Stimulated activated CD8-positive, alpha-beta memory T cell treated with anti-CD3 and anti-CD28 coated beads, Interleukin-4, amount 100 ng/mL, for 24 hours (primary cell): ENCODE results near the gene PEAK3.

ENCODE experiments used
- DNase-seq: peaks from one replicate; pipeline ENCODE4 v3.0.0-alpha.2; 2020; ENCODE audit warnings: low read depth

PEAK3 gene

DNA sequence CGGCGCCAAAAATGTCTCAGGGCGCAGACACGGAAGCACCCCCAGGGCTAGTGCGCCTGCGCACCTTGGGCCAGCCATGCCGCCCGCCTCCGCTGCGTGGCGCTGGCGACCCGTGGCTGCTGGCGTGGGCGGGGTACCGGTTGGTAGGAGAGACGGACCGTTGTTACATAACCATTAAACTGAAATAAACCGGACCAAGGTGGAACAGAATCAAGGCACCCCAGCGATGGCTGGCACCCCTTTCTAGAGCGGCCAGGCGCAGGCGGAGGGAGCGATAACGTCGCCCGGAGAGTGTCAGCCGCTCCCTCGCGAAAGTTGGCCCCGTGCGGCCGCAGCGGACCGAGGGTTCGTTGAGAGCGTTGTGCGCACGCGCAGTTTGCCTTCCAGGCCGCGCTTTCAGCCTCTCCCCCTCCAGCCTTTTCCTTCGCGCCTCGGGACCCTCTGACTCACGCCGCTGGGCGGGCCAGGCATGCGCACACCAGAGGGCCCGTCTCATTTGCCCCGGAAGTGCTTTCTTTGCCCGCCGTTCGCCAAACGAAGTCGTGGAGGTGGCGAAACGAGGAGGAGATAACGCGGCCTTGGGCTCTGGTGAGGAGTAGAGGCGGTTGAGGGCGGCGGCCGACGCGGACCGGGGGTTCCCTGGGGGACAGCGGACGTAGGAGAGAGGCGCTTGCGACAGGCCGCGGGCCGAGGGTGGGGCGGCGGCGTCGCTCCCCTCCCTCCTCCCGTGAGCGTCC lies 45.5 kb downstream of the PEAK3 start, which contains the start of the genes PLEKHJ1 and SF3A2:
Gene PLEKHJ1 (minus strand): TSS at position 16 of the 737 bp plus-strand sequence. CDS start 81 bp downstream, outside the sequence.
Gene SF3A2 (plus strand): TSS at position 511 of the 737 bp plus-strand sequence. CDS start 6,595 bp downstream, outside the sequence.
- peak; percentile 96 for DNase-seq

DNA sequence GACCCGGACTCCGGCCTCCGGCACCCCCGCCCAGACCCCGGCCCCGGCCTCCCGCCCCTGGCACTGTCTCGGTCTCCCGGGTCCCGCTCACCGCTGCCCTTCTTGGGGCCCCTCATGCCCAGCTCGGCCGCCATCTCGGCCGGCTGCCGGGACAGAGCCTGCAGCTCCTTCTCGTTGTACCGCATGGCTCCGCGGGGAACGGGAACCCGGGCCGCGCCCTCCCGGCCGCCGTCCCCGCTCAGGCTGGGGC lies 46.0 kb downstream of the PEAK3 start:
- DNase-seq: no peak

DNA sequence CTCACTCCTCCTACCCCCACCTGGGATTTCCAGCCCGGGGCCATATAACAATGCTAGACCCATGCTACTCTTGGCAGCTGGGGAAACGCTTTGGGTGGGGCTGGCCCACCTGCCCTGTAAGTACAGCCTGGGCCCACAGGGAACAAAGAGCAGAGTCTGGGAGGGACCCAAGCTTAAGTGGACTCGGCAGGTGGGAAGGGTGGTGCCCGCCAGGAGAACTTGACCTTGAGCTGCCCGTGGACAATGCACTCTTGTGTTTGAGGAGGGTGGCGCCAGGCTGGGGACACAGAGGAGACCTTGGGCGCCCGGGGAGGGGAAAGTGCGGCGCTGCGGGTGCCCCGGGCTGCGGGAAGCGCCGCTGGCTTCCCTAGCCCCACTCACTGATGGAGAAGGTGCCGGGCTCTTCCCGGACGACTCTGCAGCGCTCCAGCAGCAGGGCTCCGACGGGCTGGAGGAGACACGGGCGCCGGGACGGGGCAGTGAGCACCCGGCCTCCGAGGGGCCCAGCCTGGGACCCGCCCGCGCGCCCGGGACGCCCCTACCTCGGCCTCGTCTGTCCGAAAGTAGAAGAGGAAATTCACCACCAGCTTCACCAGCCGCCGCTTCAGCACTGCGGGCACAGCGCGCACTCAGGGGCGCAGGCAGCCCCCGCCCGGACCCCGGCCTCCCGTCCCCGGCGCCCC lies 46.5 kb downstream of the PEAK3 start:
- no peak for DNase-seq

DNA sequence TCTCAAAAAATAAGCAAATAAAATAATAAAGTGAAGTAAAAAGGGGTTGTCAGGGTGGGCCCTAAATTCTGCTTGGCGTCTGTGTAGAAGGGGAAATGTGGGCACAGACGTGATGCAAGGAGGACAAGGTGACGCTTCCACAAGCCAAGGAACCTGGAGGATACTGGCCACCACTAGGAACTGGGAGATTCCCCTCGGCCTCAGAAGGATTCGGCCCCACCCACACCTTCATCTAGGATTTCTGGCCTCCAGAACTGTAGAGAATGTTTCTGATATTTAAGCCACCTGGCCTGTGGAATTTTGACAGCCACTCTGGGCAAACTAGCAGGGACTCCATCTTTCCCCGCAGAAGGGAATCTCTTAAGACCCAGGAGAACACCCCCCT lies 47.0 kb downstream of the PEAK3 start:
- no peak for DNase-seq

DNA sequence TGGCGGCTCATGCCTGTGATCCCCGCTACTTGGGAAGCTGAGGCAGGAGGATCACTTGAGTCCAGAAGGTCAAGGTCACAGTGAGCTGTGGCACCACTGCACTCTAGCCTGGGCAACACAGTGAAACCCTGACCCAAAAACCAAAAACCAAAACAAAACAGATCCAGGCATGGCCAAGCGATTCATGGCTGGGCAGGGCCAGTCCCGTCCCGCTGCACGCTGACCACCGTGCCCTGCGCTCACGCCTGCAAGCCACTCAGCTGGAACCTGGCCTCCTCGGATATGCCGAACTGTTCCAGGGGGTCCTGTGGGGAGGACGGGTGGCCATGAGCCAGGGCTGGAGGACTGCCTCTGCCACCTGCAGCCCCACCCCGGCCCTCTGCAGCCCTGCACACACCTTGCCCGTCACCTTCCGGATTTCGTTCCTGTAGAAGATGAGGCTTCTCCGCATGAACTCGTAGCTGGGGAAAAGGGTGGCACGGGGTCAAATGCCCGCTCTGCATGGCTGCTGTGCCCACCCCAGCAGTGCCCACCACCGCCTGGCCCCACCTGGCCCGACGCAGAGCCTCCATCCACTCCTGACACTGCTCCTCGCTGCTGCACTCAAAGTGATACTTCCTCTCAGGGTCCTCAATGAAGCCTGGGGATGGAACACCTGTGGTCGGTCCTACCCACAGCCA lies 48.2 kb downstream of the PEAK3 start:
- no peak for DNase-seq

DNA sequence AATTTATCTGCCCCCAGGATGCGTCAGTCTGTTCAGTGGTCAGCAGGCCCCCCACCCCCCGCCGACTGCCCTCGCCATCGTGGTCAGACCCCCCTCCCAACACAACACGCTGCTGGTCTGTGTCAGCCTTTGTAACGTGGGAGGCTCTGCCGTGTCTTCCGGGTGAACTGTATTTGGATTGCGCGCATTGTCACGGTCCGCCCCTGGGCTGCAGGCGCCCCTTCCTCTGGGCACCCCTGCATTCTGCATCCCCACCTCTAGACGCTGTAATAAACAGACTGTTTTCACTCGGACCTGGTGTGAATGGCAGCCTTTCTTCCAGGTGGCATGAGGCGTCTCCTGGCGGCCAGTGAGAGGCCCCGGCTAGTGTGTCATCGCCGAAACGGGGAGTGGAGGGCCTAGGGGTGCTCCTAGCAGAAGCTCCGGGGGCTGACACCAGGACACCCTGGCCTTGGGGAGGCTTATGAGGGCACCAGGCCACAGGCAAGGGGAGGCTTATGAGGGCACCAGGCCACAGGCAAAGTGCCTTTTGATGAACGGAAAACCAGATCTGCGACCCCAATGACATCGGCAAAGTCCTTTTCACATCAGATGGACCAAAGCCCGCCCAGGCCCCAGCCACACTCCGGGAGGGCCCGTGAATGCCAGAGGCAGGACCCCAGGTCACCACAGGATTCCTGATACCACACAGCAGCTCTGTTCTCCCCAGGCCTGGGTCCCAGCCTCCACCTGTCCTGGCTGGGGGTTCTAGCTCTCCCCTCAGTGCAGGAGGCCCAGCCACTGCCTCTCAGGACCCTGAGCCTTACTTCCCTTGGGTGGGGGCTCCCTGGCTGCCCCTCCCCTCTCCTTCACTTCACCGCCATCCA lies 49.5 kb downstream of the PEAK3 start:
- no peak for DNase-seq

DNA sequence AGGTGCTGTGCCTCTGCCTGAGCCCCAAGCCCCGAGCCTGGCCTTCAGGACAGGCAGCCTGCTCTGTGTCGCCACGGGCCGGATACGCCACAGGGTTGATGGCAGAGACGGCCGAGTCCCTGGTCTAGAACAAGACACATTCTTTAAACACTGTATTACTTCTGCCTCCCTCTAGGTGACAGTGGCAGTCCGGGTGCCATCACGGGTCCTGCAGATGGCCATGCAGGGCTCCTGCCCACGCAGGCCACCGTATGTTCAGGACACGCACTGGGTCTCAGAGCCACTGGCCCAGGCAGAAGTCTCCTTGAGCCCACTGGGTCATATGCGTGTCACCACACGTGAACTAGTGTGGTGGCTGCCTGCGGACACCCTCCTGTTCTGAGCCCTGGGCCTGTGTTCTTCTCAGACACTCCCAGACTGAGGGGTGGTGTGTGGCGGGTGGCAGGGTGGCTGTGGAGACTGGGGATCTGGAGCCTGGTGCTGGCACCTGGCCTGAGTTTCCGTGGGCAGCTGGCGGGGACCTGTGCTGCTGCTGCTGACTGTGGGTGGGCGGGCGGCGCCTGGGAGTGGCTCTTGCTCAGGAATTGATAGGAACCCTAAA lies 50.3 kb downstream of the PEAK3 start:
- DNase-seq: no peak

DNA sequence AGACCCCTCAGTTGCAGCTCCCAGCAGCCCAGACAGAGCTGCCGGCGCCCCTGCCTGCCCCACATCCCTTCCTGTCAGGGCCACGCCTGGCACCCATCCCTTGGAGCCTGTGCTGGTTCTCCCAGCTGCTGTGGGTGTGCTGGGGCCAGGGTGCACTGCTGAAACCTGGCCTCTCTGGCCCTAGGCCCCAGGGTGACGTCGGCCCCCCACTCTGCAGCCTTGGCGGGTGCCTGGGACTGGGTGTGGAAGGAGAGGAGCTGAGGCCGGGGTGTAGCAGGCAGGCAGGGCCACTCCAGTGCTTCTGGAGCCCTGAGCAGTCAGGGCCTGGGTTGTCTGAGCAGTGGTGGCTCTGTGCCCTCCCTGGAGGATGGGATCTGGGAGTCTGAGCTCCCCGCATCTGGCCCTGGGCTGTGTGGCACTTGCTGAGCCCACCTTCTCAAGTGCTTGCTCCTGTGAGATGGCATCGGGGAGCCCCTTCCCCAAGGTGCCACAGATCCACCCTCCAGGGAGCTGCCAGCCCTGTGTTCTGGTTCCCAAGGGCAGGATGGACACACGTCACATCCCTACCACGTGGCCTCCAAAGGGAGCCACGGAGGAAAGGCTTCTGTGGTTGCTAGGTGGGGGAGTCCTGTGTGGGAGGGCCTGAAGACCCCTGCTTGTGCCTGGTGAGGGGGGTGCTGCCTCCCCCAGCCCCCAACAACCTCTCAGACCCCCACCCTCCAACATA lies 51.0 kb downstream of the PEAK3 start:
- DNase-seq: no peak

DNA sequence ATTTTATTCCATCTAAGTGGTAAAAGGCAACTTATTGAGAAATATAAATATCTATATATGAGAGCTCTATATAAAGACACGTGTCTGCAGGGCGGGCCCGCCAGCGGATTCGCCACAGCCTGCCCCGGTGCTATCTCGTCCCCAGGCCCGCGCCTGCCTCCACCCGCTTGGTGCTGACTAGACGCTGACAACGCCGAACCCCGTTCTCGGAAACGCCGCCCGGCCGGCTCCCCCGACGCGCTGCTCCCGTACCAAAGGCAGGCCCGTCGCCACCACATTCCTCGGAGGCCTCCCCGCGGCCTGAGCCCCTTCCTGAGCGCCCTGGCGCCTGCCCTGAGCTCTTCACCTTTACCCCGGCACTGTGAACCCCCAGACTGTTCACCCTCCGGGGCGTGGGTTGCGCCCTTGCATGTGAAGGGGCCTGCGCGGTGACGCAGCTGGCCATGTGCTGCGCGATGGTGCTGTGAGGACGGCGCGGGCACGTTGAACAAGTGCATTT lies 51.9 kb downstream of the PEAK3 start:
- no peak for DNase-seq

DNA sequence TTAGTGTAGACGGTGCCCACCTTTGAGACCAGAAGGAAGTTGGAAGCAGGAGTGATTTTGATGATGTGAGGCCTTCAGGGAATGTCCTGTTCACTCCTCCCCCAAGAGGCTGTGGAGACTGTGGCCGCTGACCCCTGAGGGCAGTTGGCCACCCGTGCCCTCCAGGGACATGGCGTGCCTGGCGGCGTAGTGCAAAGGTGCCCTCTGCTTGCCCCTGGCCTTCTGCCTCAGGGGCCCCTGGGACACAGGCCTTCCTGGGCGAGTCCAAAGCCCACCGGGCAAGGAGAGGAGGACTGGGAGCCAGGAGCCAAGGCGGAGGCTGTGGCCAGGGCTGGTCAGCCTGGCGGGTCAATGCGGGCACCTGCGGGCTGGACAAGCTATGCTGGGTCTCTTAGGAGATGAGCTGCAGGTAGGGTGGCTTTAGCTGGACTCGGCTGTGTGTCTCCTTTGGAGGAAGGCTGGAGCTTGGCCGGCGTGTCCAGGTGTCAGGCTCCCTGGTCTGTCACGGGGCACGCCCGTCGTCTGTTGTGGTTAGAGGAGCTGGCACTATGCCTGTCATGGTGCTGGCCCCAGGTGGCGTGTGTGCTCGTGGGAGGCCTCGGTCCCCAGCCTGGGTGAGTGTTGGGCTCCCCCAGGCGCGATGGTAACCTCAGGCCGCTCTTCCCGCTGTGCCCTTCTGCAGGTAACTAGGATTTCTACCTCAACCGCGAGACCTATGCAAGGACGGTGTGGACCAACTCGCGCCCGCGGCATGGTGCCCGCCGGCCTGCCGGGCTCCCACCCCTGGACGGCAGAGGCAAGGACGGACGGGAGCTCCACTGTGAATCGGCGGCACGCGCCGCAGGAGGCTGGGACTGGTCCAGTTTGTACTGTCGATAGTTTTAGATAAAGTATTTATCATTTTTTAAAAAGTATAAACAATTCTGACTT lies 52.6 kb downstream of the PEAK3 start:
- no peak for DNase-seq

DNA sequence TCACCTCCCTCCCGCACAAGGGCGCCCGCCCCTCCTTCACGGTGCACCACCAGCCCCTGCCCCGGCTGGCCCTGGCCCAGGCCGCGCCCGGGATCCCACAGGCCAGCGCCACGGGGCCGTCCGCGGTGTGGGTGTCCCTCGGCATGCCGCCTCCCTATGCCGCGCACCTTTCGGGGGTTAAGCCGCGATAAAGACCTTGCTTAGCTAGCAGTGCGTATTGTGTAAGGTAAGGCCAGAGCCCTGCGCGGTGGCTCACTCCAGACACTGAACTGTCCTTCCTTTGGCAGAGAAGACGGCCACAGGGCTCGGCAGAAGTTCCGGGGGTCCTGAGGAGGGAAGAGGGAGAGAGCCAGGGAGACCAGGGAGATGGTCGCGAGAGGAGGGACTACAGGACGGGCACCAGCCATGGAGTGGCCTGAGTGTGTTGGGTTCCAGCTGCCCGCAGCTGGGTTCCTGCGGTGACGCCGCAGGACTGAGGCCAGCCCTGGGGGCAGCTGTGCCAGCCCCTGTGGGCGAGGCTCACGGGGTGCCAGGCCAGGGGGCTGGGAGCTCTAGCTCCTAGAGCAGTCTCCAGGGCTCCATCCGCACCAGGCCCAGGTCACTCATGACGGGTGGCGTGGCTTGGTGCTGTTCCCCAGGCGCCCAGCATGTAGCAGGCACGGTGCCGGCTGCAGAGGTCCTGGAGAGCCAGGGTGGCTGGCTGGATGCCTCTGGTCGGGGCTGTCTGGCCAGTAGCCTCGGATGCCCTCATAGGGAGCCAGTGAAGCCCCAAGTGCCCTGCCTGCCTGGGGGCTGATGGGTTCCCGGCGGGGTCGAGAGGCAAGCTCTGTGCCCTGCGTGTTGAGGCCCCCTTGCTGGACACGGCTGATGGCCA lies 53.6 kb downstream of the PEAK3 start:
- no peak for DNase-seq

DNA sequence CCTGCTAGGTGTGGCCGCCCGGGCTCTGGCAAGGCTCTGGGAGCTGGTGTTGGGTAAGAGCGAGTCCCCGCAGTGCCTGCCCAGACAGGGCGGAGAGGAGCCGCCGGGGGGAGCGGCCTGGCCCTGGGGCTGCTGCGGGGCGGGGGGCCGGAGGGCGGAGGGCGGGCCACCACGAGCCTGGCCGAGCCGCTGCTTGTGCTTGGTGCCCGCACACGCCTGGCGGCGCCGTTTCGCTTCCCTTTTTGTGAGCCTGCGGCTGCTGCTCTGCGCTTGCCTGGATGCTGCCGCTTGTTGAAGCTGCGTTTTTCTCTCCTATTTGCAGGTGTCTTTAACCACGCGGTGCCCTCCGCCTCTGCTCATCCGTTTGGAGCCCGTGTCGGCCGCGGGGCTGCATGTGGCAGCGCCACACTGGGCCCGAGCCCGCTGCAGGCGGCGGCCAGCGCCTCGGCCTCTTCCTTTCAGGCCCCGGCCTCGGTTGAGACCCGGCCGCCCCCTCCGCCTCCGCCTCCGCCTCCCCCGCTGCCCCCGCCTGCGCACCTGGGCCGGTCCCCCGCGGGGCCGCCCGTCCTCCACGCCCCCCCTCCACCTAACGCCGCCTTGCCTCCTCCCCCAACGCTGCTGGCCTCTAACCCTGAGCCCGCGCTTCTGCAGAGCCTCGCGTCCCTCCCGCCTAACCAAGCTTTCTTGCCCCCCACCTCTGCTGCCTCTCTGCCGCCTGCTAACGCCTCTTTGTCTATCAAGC lies 54.4 kb downstream of the PEAK3 start:
- no peak for DNase-seq

DNA sequence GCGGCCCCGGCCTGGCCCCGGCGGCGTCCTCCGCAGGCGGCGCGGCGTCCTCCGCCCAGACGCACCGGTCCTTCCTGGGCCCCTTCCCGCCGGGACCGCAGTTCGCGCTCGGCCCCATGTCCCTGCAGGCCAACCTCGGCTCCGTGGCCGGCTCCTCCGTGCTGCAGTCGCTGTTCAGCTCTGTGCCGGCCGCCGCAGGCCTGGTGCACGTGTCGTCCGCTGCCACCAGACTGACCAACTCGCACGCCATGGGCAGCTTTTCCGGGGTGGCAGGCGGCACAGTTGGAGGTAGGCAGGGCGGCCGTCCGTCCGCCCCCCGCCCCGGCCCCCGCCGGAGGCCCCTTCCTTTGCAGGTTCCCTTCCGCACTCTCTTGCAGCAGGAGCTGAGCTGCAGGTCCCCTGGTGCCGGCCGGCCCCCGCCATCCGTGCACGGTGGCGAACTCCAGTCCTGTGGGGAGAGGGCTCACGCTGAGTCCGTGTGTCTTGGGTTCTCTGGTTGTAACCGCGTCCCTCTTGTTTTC lies 55.1 kb downstream of the PEAK3 start:
- DNase-seq: no peak

DNA sequence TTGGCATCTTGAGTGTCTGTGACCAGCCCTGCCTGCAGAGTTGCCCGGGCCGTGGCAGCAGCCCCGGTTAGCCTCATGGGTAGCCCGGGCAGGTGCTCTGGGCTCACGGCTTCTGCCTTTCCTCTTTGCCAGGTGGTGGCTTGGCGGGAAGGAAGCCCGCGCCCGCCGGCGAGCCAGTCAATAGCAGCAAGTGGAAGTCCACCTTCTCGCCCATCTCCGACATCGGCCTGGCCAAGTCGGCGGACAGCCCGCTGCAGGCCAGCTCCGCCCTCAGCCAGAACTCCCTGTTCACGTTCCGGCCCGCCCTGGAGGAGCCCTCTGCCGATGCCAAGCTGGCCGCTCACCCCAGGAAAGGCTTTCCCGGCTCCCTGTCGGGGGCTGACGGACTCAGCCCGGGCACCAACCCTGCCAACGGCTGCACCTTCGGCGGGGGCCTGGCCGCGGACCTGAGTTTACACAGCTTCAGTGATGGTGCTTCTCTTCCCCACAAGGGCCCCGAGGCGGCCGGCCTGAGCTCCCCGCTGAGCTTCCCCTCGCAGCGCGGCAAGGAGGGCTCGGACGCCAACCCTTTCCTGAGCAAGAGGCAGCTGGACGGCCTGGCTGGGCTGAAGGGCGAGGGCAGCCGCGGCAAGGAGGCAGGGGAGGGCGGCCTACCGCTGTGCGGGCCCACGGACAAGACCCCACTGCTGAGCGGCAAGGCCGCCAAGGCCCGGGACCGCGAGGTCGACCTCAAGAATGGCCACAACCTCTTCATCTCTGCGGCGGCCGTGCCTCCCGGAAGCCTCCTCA lies 55.7 kb downstream of the PEAK3 start:
- no peak for DNase-seq

DNA sequence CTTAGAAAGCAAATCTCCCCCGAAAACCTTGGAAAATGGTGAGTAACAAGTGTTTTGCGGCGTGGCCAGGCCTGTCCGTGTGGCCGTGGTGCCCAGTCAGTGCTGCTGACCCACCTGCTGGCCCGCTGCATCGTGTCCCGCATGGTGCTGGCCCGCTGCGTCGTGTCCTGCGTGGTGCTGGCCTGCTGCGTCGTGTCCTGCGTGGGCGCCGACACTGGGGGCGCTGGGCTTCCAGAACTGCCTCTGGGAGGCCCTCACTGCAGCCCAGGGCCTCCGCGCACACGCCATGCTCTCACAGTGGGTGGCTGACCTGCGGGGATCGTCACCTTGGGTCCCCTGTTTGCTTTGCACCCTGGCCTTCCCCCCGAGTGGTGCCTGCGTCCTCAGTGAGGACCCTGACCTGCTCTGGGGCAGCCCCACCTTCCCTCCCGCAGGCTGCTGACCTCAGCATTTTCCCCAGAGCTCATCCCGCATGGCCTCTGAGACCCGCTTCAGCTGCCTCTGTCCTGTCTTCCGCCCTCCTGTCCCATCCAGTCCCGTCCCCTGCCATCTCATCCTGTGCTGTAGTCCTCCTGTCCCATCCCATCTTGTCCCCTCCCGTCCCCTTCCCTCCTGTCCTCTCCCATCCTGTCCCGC lies 56.4 kb downstream of the PEAK3 start:
- no peak for DNase-seq

DNA sequence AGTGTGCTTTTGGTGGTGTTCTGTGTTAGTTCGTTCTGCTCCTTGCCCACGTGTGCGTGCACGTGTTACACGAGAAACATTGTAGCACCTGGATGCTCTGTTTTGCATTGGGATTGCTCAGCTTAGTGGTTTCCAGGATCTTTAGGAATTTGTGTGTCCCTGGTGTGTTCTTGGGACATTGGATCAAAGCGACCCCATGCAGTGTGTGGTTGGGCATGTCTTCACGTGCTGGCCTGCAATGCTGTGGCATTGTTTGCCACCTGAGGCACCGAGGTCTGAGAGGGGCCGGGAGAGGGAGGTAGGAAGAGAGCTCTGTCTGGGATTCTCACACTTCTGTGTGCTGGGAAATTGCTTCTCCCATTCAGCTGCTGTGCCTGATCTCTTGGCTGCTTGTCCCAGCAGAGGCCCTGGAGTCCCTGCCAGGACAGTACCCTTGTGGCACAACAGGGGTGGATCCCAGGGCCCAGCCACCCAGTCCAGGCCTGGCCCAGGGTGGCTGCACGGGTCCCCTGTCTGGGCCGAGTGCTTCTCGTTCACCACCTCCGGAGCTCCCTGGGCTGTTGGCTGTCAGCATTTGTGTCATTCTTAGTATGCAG lies 57.1 kb downstream of the PEAK3 start:
- no peak for DNase-seq
